ENCODE data around the gene NEUROD2. TPM values are rescaled to one million over a fixed set of nuclear protein-coding genes. Genes with fewer than 3 reads are reported as not detected.
A peak's percentile ranks its signal among the peaks of the same experiment; 100 is the strongest.

The NEUROD2 gene
- total RNA-seq, 2 donors from 2014 or later, result not detected

- Histone ChIP-seq H3K27me3 (peaks cover 2% of the 10 kb centered on the region), H3K9ac (ENCODE audit: low read depth in 2 of 2, low read length in 2 of 2) (peak overlapping the region in 1 of 2 donors; percentile 26), H3K4me1 (peaks cover 8% of the 10 kb centered on the region), H3K27ac (no peak overlapping the region), H3K4me3 (no peak overlapping the region), H3K9me3 (no peaks in the 10 kb centered on the region), H3K36me3 (no peaks in the 10 kb centered on the region)
- TF ChIP-seq CTCF (IDR thresholded peaks at IDR 0.05), result peak; percentile 99
- peak; percentile 90 for DNase-seq
- intact Hi-C loops (cut with DNase I), result loop anchor here (2.0 to 5.0 kb wide), 3 partner anchors 47 to 131 kb away; partner anchors contain the start of gene PNMT
Measured at GRCh38 chr17:39621523-39622379, 14.0 kb upstream of the NEUROD2 start.

GRCh38 chr17:39619786-39620101 is 12.0 kb upstream of the NEUROD2 start:
- no peak for TF ChIP-seq CTCF (IDR thresholded peaks at IDR 0.05)
- peaks cover 7% of the 10 kb centered on the region for H3K4me1 ChIP-seq
- no peaks in the 10 kb centered on the region for H3K9me3 ChIP-seq
- no peak for DNase-seq
- no peaks in the 10 kb centered on the region for H3K36me3 ChIP-seq
- H3K27me3 ChIP-seq, result no peaks in the 10 kb centered on the region
- no peak overlapping the region for H3K27ac ChIP-seq
- H3K9ac ChIP-seq (ENCODE audit: low read depth in 2 of 2, low read length in 2 of 2), result peak overlapping the region in 1 of 2 donors; percentile 73
- intact Hi-C loops (cut with DNase I), result loop anchor here (5.0 kb wide), 2 partner anchors 72 to 133 kb away; no protein-coding TSS in a partner anchor
- H3K4me3 ChIP-seq, result no peak overlapping the region

GRCh38 chr17:39618956-39619785 is 11.5 kb upstream of the NEUROD2 start:
- intact Hi-C loops (cut with DNase I), result no loop called here
- TF ChIP-seq CTCF (IDR thresholded peaks at IDR 0.05), result no peak
- DNase-seq, result no peak
- Histone ChIP-seq H3K27ac (no peak overlapping the region), H3K9me3 (no peaks in the 10 kb centered on the region), H3K9ac (ENCODE audit: low read depth in 2 of 2, low read length in 2 of 2) (peak overlapping the region in 1 of 2 donors; percentile 73), H3K4me1 (peaks cover 5% of the 10 kb centered on the region), H3K36me3 (no peaks in the 10 kb centered on the region), H3K27me3 (no peaks in the 10 kb centered on the region), H3K4me3 (peak overlapping the region; percentile 40)

- Histone ChIP-seq H3K9me3 (no peaks in the 10 kb centered on the region), H3K36me3 (no peaks in the 10 kb centered on the region), H3K9ac (ENCODE audit: low read depth in 2 of 2, low read length in 2 of 2) (peak overlapping the region; percentile 53 to 73), H3K4me3 (peak overlapping the region; percentile 40), H3K27ac (no peak overlapping the region), H3K4me1 (peaks cover 5% of the 10 kb centered on the region), H3K27me3 (no peaks in the 10 kb centered on the region)
- no peak for TF ChIP-seq CTCF (IDR thresholded peaks at IDR 0.05)
- peak; percentile 54 for DNase-seq
- intact Hi-C loops (cut with DNase I), result no loop called here
Measured at GRCh38 chr17:39618246-39618913, 10.7 kb upstream of the NEUROD2 start.

All from colonic mucosa (tissue), 4 donors.